Testis (tissue), 3 donors: ENCODE results near the gene SHC3. TPM values are rescaled to one million over a fixed set of nuclear protein-coding genes. Genes with fewer than 3 reads are reported as not detected.
A peak's percentile ranks its signal among the peaks of the same experiment; 100 is the strongest.

Experiments
- DNase-seq: peaks from one replicate; pipeline ENCODE4 v3.0.0-alpha.2; 2019
- H3K27ac ChIP-seq, 2 donors: fragments of 200-600 bp; sonication (generic); one replicate each; pipeline ENCODE4 v1.5.1; 2019
- H3K27me3 ChIP-seq: fragments of 200-600 bp; sonication (generic); one replicate; pipeline ENCODE4 v1.5.1; 2019
- H3K36me3 ChIP-seq: fragments of 200-600 bp; sonication (generic); one replicate; pipeline ENCODE4 v1.5.1; 2017; ENCODE audit warnings: low read depth; ENCODE audit errors: missing control alignments
- H3K4me1 ChIP-seq: fragments of 200-600 bp; sonication (generic); one replicate; pipeline ENCODE4 v1.5.1; 2019
- H3K4me3 ChIP-seq, 2 donors: fragments of 200-600 bp; sonication (generic); one replicate each; pipeline ENCODE4 v1.5.1; 2017 to 2019
- H3K9me3 ChIP-seq: fragments of 200-600 bp; sonication (generic); one replicate; pipeline ENCODE4 v1.5.1; 2017
- CTCF ChIP-seq, 3 experiments: fragments of 450-650 bp in 2 of 3; fragments of 200-600 bp in 1 of 3; sonication (generic) in 1 of 3; IDR thresholded peaks; one replicate each; pipeline ENCODE4 v1.5.1; 2016 to 2019; ENCODE audit warnings: antibody characterized with exemption in 3 of 3, mild to moderate bottlenecking in 2 of 3, moderate library complexity in 1 of 3
- POLR2A ChIP-seq: fragments of 450-650 bp; IDR thresholded peaks from one replicate; pipeline ENCODE4 v1.6.1; 2017; ENCODE audit warnings: antibody characterized with exemption, mild to moderate bottlenecking, moderate library complexity
- WGBS, 2 donors: methylation state at CpG; one replicate each; pipeline ENCODE4 v1.1.5; 2018; 5-methylcytosine and 5-hydroxymethylcytosine counted together
- intact Hi-C: fragments of 100-400 bp; cut with DNase I; formaldehyde crosslinking; loops from one replicate; pipeline ENCODE4 v1.15.1; 2023; ENCODE audit warnings: low total_unique reads
- polyA plus RNA-seq: library from polyadenylated mRNA; stranded (reverse); fragments of 350-450 nt; fragmentation: Illumina TruSeq; extraction: RNeasy Lipid Tissue Mini Kit (QIAGEN cat#74804); gene quantifications from one replicate; pipeline ENCODE4 v1.2.3, GENCODE V29; 2014; ENCODE audit warnings: low read depth, low replicate concordance; ENCODE audit not compliant: insufficient read depth
- total RNA-seq, 2 donors: library from RNA; depleted of rRNA; stranded (reverse); fragments of >200 nt; gene quantifications; one replicate each; pipeline ENCODE4 v1.2.3, GENCODE V29; 2016

SHC3 gene
- total and polyA plus RNA-seq, 3 donors from 2014 or later: 0.37 to 0.87 (median 0.82) TPM

GRCh38 chr9:89039104-89039465, 139.5 kb downstream of the SHC3 start:
- intact Hi-C loops: no loop called here
- 92 to 95% methylated on average over 4 of the region's 4 CpGs for WGBS, 2 donors
- no peak for TF ChIP-seq POLR2A
- no peak for TF ChIP-seq CTCF (IDR thresholded peaks at IDR 0.05)
- H3K9me3 ChIP-seq: no peaks in the 10 kb centered on the region
- H3K27ac ChIP-seq: no peak overlapping the region
- no peak for DNase-seq
- H3K4me3 ChIP-seq: no peak overlapping the region
- no peaks in the 10 kb centered on the region for H3K27me3 ChIP-seq
- no peaks in the 10 kb centered on the region for H3K36me3 ChIP-seq
- H3K4me1 ChIP-seq: peaks cover 8% of the 10 kb centered on the region

GRCh38 chr9:89038382-89039103, 140.1 kb downstream of the SHC3 start:
- Histone ChIP-seq H3K4me3 (no peak overlapping the region), H3K4me1 (peaks cover 8% of the 10 kb centered on the region), H3K36me3 (no peaks in the 10 kb centered on the region), H3K27me3 (no peaks in the 10 kb centered on the region), H3K27ac (no peak overlapping the region), H3K9me3 (no peaks in the 10 kb centered on the region)
- WGBS, 2 donors: 69 to 72% methylated on average over 5 of the region's 5 CpGs
- DNase-seq: peak; percentile 44
- TF ChIP-seq POLR2A (no peak), CTCF (IDR thresholded peaks at IDR 0.05) (no peak)
- intact Hi-C loops: no loop called here

GRCh38 chr9:89037891-89038290, 140.7 kb downstream of the SHC3 start:
- no peak overlapping the region for H3K27ac ChIP-seq

GRCh38 chr9:89037346-89037745, 141.3 kb downstream of the SHC3 start:
- no peak overlapping the region for H3K27ac ChIP-seq
- WGBS, 2 donors: 51 to 56% methylated on average over 4 of the region's 4 CpGs

More at GRCh38 chr9:89037891-89038290, 140.7 kb downstream of the SHC3 start:
- H3K36me3 ChIP-seq: no peaks in the 10 kb centered on the region
- TF ChIP-seq CTCF (IDR thresholded peaks at IDR 0.05): no peak
- no peak overlapping the region for H3K4me3 ChIP-seq
- H3K9me3 ChIP-seq: no peaks in the 10 kb centered on the region
- peaks cover 8% of the 10 kb centered on the region for H3K4me1 ChIP-seq
- no peak for DNase-seq
- WGBS, 2 donors: 93 to 94% methylated on average over 8 to 9 of the region's 9 CpGs
- intact Hi-C loops: no loop called here
- H3K27me3 ChIP-seq: no peaks in the 10 kb centered on the region

More at GRCh38 chr9:89037346-89037745, 141.3 kb downstream of the SHC3 start:
- no peak for DNase-seq
- Histone ChIP-seq H3K4me1 (peaks cover 8% of the 10 kb centered on the region), H3K36me3 (no peaks in the 10 kb centered on the region), H3K9me3 (no peaks in the 10 kb centered on the region), H3K4me3 (no peak overlapping the region), H3K27me3 (no peaks in the 10 kb centered on the region)
- TF ChIP-seq POLR2A (no peak), CTCF (IDR thresholded peaks at IDR 0.05) (no peak)
- intact Hi-C loops: no loop called here
